Breast epithelium (tissue), 3 donors: ENCODE data around the gene CCDC88C.

Source experiments
- POLR2A ChIP-seq: fragments of 450-650 bp; IDR thresholded peaks from one replicate; pipeline ENCODE4 v1.6.1; 2016; ENCODE audit warnings: antibody characterized with exemption, mild to moderate bottlenecking, moderate library complexity
- POLR2AphosphoS5 ChIP-seq, 3 donors: sonication (generic); formaldehyde crosslinking; IDR thresholded peaks; one replicate each; pipeline ENCODE4 v1.6.1; 2017; ENCODE audit warnings: antibody characterized with exemption in 3 of 3
- TF ChIP-seq, protein P1 (sequence below), 3 donors: fragments of 450-650 bp; IDR thresholded peaks; one replicate each; pipeline ENCODE4 v1.5.1; 2016 to 2017; ENCODE audit warnings: antibody characterized with exemption in 3 of 3, mild to moderate bottlenecking in 3 of 3, moderate library complexity in 3 of 3

DNA sequence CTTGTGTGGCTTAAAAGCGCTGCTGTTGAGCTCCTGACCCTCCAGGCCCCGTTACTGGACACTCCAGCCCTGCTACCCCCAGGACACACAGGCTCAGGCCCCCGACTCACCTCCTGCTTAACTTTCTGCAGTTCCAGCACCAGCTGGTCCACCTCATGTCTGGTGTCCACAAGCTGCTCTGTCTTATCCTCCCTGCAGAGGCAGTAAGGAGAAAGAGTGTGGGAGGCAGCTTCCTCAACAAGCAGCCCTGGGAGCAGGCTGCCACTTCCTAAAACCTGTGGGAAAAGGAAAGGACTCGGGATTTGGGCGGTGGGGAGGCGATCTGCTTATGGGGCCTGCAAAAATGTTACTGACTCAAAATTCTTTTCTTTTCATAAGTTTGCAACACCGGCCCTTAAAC is 79.2 kb downstream of the CCDC88C start:
- no peak for TF ChIP-seq POLR2A
- TF ChIP-seq, protein P1, sequence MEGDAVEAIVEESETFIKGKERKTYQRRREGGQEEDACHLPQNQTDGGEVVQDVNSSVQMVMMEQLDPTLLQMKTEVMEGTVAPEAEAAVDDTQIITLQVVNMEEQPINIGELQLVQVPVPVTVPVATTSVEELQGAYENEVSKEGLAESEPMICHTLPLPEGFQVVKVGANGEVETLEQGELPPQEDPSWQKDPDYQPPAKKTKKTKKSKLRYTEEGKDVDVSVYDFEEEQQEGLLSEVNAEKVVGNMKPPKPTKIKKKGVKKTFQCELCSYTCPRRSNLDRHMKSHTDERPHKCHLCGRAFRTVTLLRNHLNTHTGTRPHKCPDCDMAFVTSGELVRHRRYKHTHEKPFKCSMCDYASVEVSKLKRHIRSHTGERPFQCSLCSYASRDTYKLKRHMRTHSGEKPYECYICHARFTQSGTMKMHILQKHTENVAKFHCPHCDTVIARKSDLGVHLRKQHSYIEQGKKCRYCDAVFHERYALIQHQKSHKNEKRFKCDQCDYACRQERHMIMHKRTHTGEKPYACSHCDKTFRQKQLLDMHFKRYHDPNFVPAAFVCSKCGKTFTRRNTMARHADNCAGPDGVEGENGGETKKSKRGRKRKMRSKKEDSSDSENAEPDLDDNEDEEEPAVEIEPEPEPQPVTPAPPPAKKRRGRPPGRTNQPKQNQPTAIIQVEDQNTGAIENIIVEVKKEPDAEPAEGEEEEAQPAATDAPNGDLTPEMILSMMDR (IDR thresholded peaks at IDR 0.05) = no peak
- TF ChIP-seq POLR2AphosphoS5 (IDR thresholded peaks at IDR 0.05) = no peak
